GM12878 (cell line): ENCODE results near the gene FAM193A. TPM values are rescaled to one million over a fixed set of nuclear protein-coding genes. Genes with fewer than 3 reads are reported as not detected.
A peak's percentile ranks its signal among the peaks of the same experiment; 100 is the strongest.

Source experiments
- ATAC-seq: fragments of 200-7000 bp; cut with Tn5 transposase; 3 replicates; pipeline ENCODE4 v1.9.1; 2020; ENCODE audit warnings: mild to moderate bottlenecking, moderate library complexity
- BruUV-seq: library from RNA; stranded (reverse); fragments of 400-500 nt; replicated peaks from 2 replicates; lab custom pipeline; 2021; lab: Mats Ljungman, UMichigan
- CTCF ChIA-PET: fragments of 300-600 bp; sonication (Branson Sonifier 250); formaldehyde crosslinking; extraction: SDS; loops from one replicate; lab custom pipeline; 2021; ENCODE audit warnings: inconsistent platforms; lab: Yijun Ruan, JAX
- POLR2A ChIA-PET: fragments of 350-600 bp; formaldehyde crosslinking; extraction: SDS; loops from one replicate; lab custom pipeline; 2021; ENCODE audit warnings: inconsistent platforms; lab: Charles Lee
- RAD21 ChIA-PET: fragments of 300-600 bp; sonication (Branson Sonifier 250); formaldehyde crosslinking; loops from one replicate; lab custom pipeline; 2023; ENCODE audit warnings: antibody characterized with exemption; ENCODE audit not compliant: unreplicated experiment; lab: Charles Lee
- SMC1A ChIA-PET: fragments of 300-600 bp; sonication (Branson Sonifier 250); formaldehyde crosslinking; loops from one replicate; lab custom pipeline; 2023; ENCODE audit not compliant: unreplicated experiment, uncharacterized antibody; lab: Charles Lee
- DNase-seq: peaks from one replicate; pipeline ENCODE4 v3.0.0-alpha.2; 2011; ENCODE audit warnings: low read depth, low spot score
- FAIRE-seq: peaks from 3 replicates; lab custom pipeline; 2011; peaks lifted over from hg19 to GRCh38; lab: Jason Lieb, UNC
- H2AFZ ChIP-seq: 2 replicates; pipeline ENCODE4 v1.6.0; 2011; ENCODE audit warnings: low read depth, low read length, control low read depth; ENCODE audit not compliant: control insufficient read depth
- H3K27ac ChIP-seq: 2 replicates; pipeline ENCODE4 v1.5.1; 2011; ENCODE audit warnings: control low read depth; ENCODE audit not compliant: control insufficient read depth, insufficient read depth
- H3K27me3 ChIP-seq, 2 experiments: replicated peaks in 1 of 2; 2 replicates each; pipeline versions ENCODE4 v1.6.0 to v1.6.1; 2011; ENCODE audit warnings: low read length in 1 of 2; ENCODE audit not compliant: control insufficient read depth in 2 of 2, insufficient read depth in 2 of 2
- H3K36me3 ChIP-seq, 2 experiments: 2 replicates each; pipeline ENCODE4 v1.5.1; 2011; ENCODE audit warnings: low read length in 1 of 2; ENCODE audit not compliant: control insufficient read depth in 2 of 2, insufficient read depth in 2 of 2
- H3K4me1 ChIP-seq: 2 replicates; pipeline ENCODE4 v1.6.1; 2011; ENCODE audit warnings: mild to moderate bottlenecking, low read length, moderate library complexity, mixed read lengths; ENCODE audit not compliant: control insufficient read depth, insufficient read depth
- H3K4me2 ChIP-seq: 2 replicates; pipeline ENCODE4 v1.6.0; 2011; ENCODE audit warnings: control low read depth; ENCODE audit not compliant: control insufficient read depth, insufficient read depth
- H3K4me3 ChIP-seq: fragments of 200-600 bp; sonication (generic); 2 replicates; pipeline ENCODE4 v1.5.1; 2016
- H3K79me2 ChIP-seq: 2 replicates; pipeline ENCODE4 v1.6.0; 2011; ENCODE audit warnings: low read length; ENCODE audit not compliant: control insufficient read depth, insufficient read depth
- H3K9ac ChIP-seq: 2 replicates; pipeline ENCODE4 v1.8.0; 2011; ENCODE audit warnings: low read length, control low read depth, mixed read lengths; ENCODE audit not compliant: control insufficient read depth, insufficient read depth
- H3K9me3 ChIP-seq: replicated peaks from 3 replicates; pipeline ENCODE4 v1.5.1; 2011; ENCODE audit warnings: mild to moderate bottlenecking, low read length; ENCODE audit not compliant: control insufficient read depth, insufficient read depth
- H4K20me1 ChIP-seq: 2 replicates; pipeline ENCODE4 v1.6.0; 2011; ENCODE audit not compliant: control insufficient read depth, insufficient read depth
- BMI1 ChIP-seq: fragments of 450-650 bp; IDR thresholded peaks from 2 replicates; pipeline ENCODE4 v1.6.1; 2016; ENCODE audit warnings: mild to moderate bottlenecking, moderate library complexity, borderline replicate concordance
- CEBPB ChIP-seq, 2 experiments: fragments of 150-350 bp in 1 of 2; IDR thresholded peaks; 2 replicates each; pipeline ENCODE4 v1.6.1; 2012 to 2014; ENCODE audit warnings: low read depth in 2 of 2, low read length in 2 of 2, borderline replicate concordance in 1 of 2, inconsistent platforms in 1 of 2
- KDM1A ChIP-seq: fragments of 200-600 bp; sonication (generic); IDR thresholded peaks from 2 replicates; pipeline ENCODE4 v1.6.1; 2016; ENCODE audit warnings: borderline replicate concordance
- KLF5 ChIP-seq: fragments of 450-650 bp; IDR thresholded peaks from 2 replicates; pipeline ENCODE4 v1.6.1; 2014; ENCODE audit warnings: mild to moderate bottlenecking; ENCODE audit not compliant: partially characterized antibody
- MEF2B ChIP-seq: fragments of 450-650 bp; IDR thresholded peaks from 2 replicates; pipeline ENCODE4 v1.6.1; 2018; ENCODE audit warnings: mild to moderate bottlenecking, moderate library complexity; ENCODE audit not compliant: partially characterized antibody, poor library complexity, severe bottlenecking
- NBN ChIP-seq: fragments of 450-650 bp; IDR thresholded peaks from 2 replicates; pipeline ENCODE4 v1.6.1; 2016
- NR2F1 ChIP-seq: fragments of 450-650 bp; conservative IDR thresholded peaks from 2 replicates; pipeline ENCODE4 v1.6.1; 2017; ENCODE audit warnings: mild to moderate bottlenecking
- POLR2A ChIP-seq: IDR thresholded peaks from 2 replicates; pipeline ENCODE4 v1.6.1; 2011; ENCODE audit warnings: low read depth, mild to moderate bottlenecking, low read length
- RB1 ChIP-seq: fragments of 450-650 bp; formaldehyde crosslinking; IDR thresholded peaks from 2 replicates; pipeline ENCODE4 v1.6.1; 2017; ENCODE audit warnings: mild to moderate bottlenecking, borderline replicate concordance
- RBBP5 ChIP-seq: fragments of 200-600 bp; sonication (generic); conservative IDR thresholded peaks from 2 replicates; pipeline ENCODE4 v1.6.1; 2016
- RCOR1 ChIP-seq: conservative IDR thresholded peaks from 2 replicates; pipeline ENCODE4 v1.6.1; 2012; ENCODE audit warnings: low read depth, low read length, improper control_type of control experiment
- RFX5 ChIP-seq: IDR thresholded peaks from 2 replicates; pipeline ENCODE4 v1.6.1; 2011; ENCODE audit warnings: low read depth, low read length, improper control_type of control experiment
- SMC3 ChIP-seq: IDR thresholded peaks from 2 replicates; pipeline ENCODE4 v1.6.1; 2011; ENCODE audit warnings: low read length, improper control_type of control experiment, borderline replicate concordance
- TAF1 ChIP-seq: IDR thresholded peaks from 2 replicates; pipeline ENCODE4 v1.6.1; 2011; ENCODE audit warnings: mild to moderate bottlenecking, low read depth, low read length, borderline replicate concordance
- TCF3 ChIP-seq: IDR thresholded peaks from 2 replicates; pipeline ENCODE4 v1.6.1; 2012; ENCODE audit warnings: low read depth, mild to moderate bottlenecking, low read length, borderline replicate concordance; ENCODE audit not compliant: insufficient read depth
- ZNF207 ChIP-seq: fragments of 450-650 bp; IDR thresholded peaks from 2 replicates; pipeline ENCODE4 v1.6.1; 2014; ENCODE audit warnings: antibody characterized with exemption, mild to moderate bottlenecking, borderline replicate concordance
- ZSCAN29 ChIP-seq: fragments of 450-650 bp; IDR thresholded peaks from 2 replicates; pipeline ENCODE4 v1.6.1; 2017; ENCODE audit warnings: mild to moderate bottlenecking, moderate library complexity
- WGBS: methylation state at CpG from one replicate; pipeline ENCODE4 v1.1.6; 2016; ENCODE audit warnings: low lambda C conversion rate; ENCODE audit not compliant: insufficient replicate concordance, insufficient coverage; ENCODE audit errors: missing lambda C conversion rate; 5-methylcytosine and 5-hydroxymethylcytosine counted together
- in situ Hi-C: fragments of 300-500 bp; cut with MboI; formaldehyde crosslinking; loops from 9 replicates; pipeline ENCODE4 v1.14.3; 2018; ENCODE audit warnings: mixed read lengths
- intact Hi-C: fragments of 100-400 bp; cut with micrococcal nuclease; formaldehyde crosslinking; loops from one replicate; pipeline ENCODE4 v1.14.2; 2022; ENCODE audit not compliant: unreplicated experiment
- polyA plus RNA-seq, 11 experiments: library from polyadenylated mRNA; depleted of rRNA in 4 of 11; unstranded in 6 of 11; stranded (reverse) in 5 of 11; fragments of >200 nt; fragmentation: Nextera tagmentation in 4 of 11; fragmentation: Illumina TruSeq in 1 of 11; extraction: Ambion mirVana in 4 of 11; extraction: Trizol in 1 of 11; gene quantifications; 1 replicate in 1 of 11; 2 replicates in 10 of 11; pipeline versions ENCODE4 v1.2.1 to v1.2.3, GENCODE V29; 2011 to 2016; ENCODE audit warnings: inconsistent platforms in 2 of 11, missing spikeins in 2 of 11, low read depth in 1 of 11
- total RNA-seq, 4 experiments: library from RNA; depleted of rRNA in 3 of 4; stranded (reverse); fragments of >200 nt in 3 of 4; fragmentation: Illumina TruSeq in 1 of 4; extraction: Trizol in 1 of 4; gene quantifications; 2 replicates each; pipeline versions ENCODE4 v1.2.1 to v1.2.3, GENCODE V29; 2013 to 2021
- TF ChIP-seq, protein P1 (sequence below): IDR thresholded peaks from 2 replicates; pipeline ENCODE4 v1.6.1; 2012; ENCODE audit warnings: low read depth, low read length, improper control_type of control experiment
- TF ChIP-seq, protein P2 (sequence below): fragments of 450-650 bp; IDR thresholded peaks from 2 replicates; pipeline ENCODE4 v1.6.1; 2017; ENCODE audit warnings: mild to moderate bottlenecking, moderate library complexity

The FAM193A gene
- total and polyA plus RNA-seq, 10 of the 15 experiments (the other 5 are each of a cell fraction or from before 2014, with no cell fraction given), result 0.52 to 23.3 (median 7.4) TPM

DNA sequence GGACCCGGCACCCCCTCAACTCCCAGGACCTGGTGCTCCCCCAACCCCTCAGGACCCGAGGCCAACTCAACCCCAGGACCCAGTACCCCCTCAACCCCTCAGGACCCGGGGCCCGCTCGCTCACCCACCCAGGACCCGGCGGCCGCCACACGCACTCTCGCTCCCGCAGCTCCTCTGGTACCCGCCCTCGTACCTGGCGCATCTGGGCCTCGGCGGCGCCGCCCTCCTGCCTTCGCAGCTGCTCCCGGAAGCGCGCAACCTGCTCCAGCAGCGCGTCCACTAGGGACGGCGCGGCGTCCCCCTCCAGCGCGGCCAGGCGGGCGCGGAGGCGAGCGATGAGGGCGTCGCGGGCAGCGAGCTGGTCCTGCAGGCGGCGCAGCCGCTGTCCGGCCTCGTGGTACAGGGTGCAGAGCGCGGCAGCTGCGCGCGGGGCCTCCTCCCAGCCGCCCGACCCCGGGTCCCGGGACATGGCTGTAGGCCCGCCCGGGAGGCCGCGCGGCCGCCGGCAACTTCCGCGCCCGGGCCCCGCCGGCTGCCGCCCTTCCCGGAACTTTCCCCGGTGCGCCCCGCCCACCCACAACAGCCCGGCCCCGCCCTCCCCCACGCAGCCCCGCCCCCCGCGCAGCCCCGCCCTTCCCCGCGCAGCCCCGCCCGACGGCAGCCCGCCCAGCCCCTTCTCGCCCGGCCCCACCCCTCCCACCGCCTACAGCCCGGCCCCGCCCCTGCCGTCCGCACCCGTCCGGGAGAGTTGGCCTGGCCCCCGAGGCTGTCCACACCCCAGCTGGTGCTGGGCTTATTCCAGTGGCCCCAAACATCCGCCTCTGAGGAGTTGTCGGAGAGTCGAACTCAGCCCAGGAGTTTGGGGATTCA, 219.6 kb downstream of the FAM193A start, which contains the start of gene TNIP2:
Gene TNIP2 (minus strand): TSS at position 516 of the 870 bp plus-strand sequence. CDS start 47 bp downstream, at position 469.
- in situ Hi-C loops, result loop anchor here (25.0 kb wide), 1 partner anchor 181 kb away; no protein-coding TSS in a partner anchor
- FAIRE-seq (no peak), DNase-seq (no peak), ATAC-seq (peak; percentile 84)
- Histone ChIP-seq H3K4me3 (peak within 1 kb of the TSS; percentile 85), H3K4me1 (peaks cover 5% of the 10 kb centered on the region), H2AFZ (peak within 1 kb of the TSS; percentile 91), H3K27ac (peak within 1 kb of the TSS; percentile 72), H4K20me1 (peaks cover 6% of the 10 kb centered on the region; the same call in 1 of the 2 replicates), H3K79me2 (peaks cover 32% of the 10 kb centered on the region), H3K9ac (peak within 1 kb of the TSS; percentile 77), H3K9me3 (no peaks in the 10 kb centered on the region), H3K4me2 (peak within 1 kb of the TSS; percentile 83), H3K36me3 (no peaks in the 10 kb centered on the region; a peak in 1 of 4 replicates), H3K27me3 (no peaks in the 10 kb centered on the region)
- SMC1A ChIA-PET, result interaction anchor here (0.7 to 2.0 kb wide), 5 partner anchors 9 to 234 kb away, joined by 3 to 8 read pairs (median 4); no protein-coding TSS in a partner anchor
- RAD21 ChIA-PET, result interaction anchor here (0.6 to 2.5 kb wide), 5 partner anchors 9 to 198 kb away, joined by 3 to 12 read pairs (median 3); no protein-coding TSS in a partner anchor
- POLR2A ChIA-PET, result interaction anchor here (1.0 to 2.5 kb wide), 5 partner anchors 10 to 66 kb away, joined by 3 to 18 read pairs (median 3); no protein-coding TSS in a partner anchor
- 1% methylated on average over 63 of the region's 96 CpGs for WGBS
- no TSS peak for BruUV-seq
- intact Hi-C loops, result no loop called here
- CTCF ChIA-PET, result interaction anchor here (0.8 to 1.9 kb wide), 7 partner anchors 9 to 198 kb away, joined by 3 to 5 read pairs (median 4); no protein-coding TSS in a partner anchor
- TF ChIP-seq RBBP5, result no peak
- TF ChIP-seq TCF3, result peak; percentile 69; the same call in 1 of the 2 replicates
- peak; percentile 86 for TF ChIP-seq POLR2A
- TF ChIP-seq, protein P1, sequence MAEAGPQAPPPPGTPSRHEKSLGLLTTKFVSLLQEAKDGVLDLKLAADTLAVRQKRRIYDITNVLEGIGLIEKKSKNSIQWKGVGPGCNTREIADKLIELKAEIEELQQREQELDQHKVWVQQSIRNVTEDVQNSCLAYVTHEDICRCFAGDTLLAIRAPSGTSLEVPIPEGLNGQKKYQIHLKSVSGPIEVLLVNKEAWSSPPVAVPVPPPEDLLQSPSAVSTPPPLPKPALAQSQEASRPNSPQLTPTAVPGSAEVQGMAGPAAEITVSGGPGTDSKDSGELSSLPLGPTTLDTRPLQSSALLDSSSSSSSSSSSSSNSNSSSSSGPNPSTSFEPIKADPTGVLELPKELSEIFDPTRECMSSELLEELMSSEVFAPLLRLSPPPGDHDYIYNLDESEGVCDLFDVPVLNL, result no peak
- TF ChIP-seq NR2F1, result peak; percentile 73
- TF ChIP-seq CEBPB (IDR thresholded peaks at IDR 0.05; ENCODE audit: borderline replicate concordance in 1 of 2, low read depth in 2 of 2, low read length in 2 of 2), result no peak
- no peak for TF ChIP-seq ZSCAN29
- no peak for TF ChIP-seq NBN
- TF ChIP-seq SMC3, result 0 out of 2 replicates have a peak, but pooled peaks have one; percentile 4
- TF ChIP-seq BMI1, result no peak
- no peak for TF ChIP-seq RCOR1
- TF ChIP-seq, protein P2, sequence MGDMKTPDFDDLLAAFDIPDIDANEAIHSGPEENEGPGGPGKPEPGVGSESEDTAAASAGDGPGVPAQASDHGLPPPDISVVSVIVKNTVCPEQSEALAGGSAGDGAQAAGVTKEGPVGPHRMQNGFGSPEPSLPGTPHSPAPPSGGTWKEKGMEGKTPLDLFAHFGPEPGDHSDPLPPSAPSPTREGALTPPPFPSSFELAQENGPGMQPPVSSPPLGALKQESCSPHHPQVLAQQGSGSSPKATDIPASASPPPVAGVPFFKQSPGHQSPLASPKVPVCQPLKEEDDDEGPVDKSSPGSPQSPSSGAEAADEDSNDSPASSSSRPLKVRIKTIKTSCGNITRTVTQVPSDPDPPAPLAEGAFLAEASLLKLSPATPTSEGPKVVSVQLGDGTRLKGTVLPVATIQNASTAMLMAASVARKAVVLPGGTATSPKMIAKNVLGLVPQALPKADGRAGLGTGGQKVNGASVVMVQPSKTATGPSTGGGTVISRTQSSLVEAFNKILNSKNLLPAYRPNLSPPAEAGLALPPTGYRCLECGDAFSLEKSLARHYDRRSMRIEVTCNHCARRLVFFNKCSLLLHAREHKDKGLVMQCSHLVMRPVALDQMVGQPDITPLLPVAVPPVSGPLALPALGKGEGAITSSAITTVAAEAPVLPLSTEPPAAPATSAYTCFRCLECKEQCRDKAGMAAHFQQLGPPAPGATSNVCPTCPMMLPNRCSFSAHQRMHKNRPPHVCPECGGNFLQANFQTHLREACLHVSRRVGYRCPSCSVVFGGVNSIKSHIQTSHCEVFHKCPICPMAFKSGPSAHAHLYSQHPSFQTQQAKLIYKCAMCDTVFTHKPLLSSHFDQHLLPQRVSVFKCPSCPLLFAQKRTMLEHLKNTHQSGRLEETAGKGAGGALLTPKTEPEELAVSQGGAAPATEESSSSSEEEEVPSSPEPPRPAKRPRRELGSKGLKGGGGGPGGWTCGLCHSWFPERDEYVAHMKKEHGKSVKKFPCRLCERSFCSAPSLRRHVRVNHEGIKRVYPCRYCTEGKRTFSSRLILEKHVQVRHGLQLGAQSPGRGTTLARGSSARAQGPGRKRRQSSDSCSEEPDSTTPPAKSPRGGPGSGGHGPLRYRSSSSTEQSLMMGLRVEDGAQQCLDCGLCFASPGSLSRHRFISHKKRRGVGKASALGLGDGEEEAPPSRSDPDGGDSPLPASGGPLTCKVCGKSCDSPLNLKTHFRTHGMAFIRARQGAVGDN, result peak; percentile 79
- TF ChIP-seq RFX5, result no peak
- peak; percentile 80 for TF ChIP-seq KLF5
- no peak for TF ChIP-seq MEF2B
- peak; percentile 92 for TF ChIP-seq ZNF207
- peak; percentile 89; the same call in 1 of the 2 replicates for TF ChIP-seq RB1
- TF ChIP-seq KDM1A, result no peak
- TF ChIP-seq TAF1, result peak; percentile 58; the same call in 1 of the 2 replicates
